Measurements from ENCODE around the gene IMMP2L. TPM values are rescaled to one million over a fixed set of nuclear protein-coding genes. Genes with fewer than 3 reads are reported as not detected.

IMMP2L gene
- total and polyA plus RNA-seq, 7 donors: 9.3 to 43.0 (median 19.2) TPM

GRCh38 chr7:111147708-111148533 is 414.4 kb downstream of the IMMP2L start:
- Histone ChIP-seq H3K36me3 (ENCODE audit: insufficient read depth in 1 of 2, low read depth in 1 of 2) (no peaks in the 10 kb centered on the region), H3K27ac (no peak overlapping the region), H3K4me3 (no peak overlapping the region), H3K27me3 (ENCODE audit: insufficient read depth in 3 of 3, low read length in 2 of 3) (no peaks in the 10 kb centered on the region), H3K9me3 (no peaks in the 10 kb centered on the region), H3K4me1 (peaks cover 18% of the 10 kb centered on the region)
- 94 to 95% (median 94%) methylated on average over 6 of the region's 6 CpGs for WGBS, 3 donors
- TF ChIP-seq CTCF (IDR thresholded peaks at IDR 0.05): no peak
- ATAC-seq: no peak
- DNase-seq: no peak
- intact Hi-C loops (cut with DNase I): no loop called here

- intact Hi-C loops (cut with DNase I): no loop called here
- ATAC-seq (no peak), DNase-seq (no peak)
- Histone ChIP-seq H3K4me3 (no peak overlapping the region), H3K27me3 (ENCODE audit: insufficient read depth in 3 of 3, low read length in 2 of 3) (no peaks in the 10 kb centered on the region), H3K4me1 (peaks cover 18% of the 10 kb centered on the region), H3K27ac (no peak overlapping the region), H3K9me3 (no peaks in the 10 kb centered on the region), H3K36me3 (ENCODE audit: insufficient read depth in 1 of 2, low read depth in 1 of 2) (no peaks in the 10 kb centered on the region)
- TF ChIP-seq CTCF (IDR thresholded peaks at IDR 0.05): no peak
Measured at GRCh38 chr7:111146136-111146535, 416.2 kb downstream of the IMMP2L start.

GRCh38 chr7:111145472-111145871 is 416.8 kb downstream of the IMMP2L start:
- TF ChIP-seq CTCF (IDR thresholded peaks at IDR 0.05): no peak
- no peaks in the 10 kb centered on the region for H3K27me3 ChIP-seq (ENCODE audit: insufficient read depth in 3 of 3, low read length in 2 of 3)
- H3K9me3 ChIP-seq: no peaks in the 10 kb centered on the region
- no peak overlapping the region for H3K4me3 ChIP-seq
- WGBS, 3 donors: 29 to 66% (median 36%) methylated on average over 2 of the region's 2 CpGs
- ATAC-seq (peak; percentile 51 to 96 (median 84)), DNase-seq (peak in 1 of 2 donors; percentile 51)
- peaks cover 18% of the 10 kb centered on the region for H3K4me1 ChIP-seq
- no peak overlapping the region for H3K27ac ChIP-seq
- H3K36me3 ChIP-seq (ENCODE audit: insufficient read depth in 1 of 2, low read depth in 1 of 2): no peaks in the 10 kb centered on the region
- intact Hi-C loops (cut with DNase I): no loop called here

GRCh38 chr7:111140091-111140865 is 422.0 kb downstream of the IMMP2L start:
- Histone ChIP-seq H3K4me3 (no peak overlapping the region), H3K27me3 (ENCODE audit: insufficient read depth in 3 of 3, low read length in 2 of 3) (no peaks in the 10 kb centered on the region), H3K27ac (no peak overlapping the region), H3K9me3 (no peaks in the 10 kb centered on the region), H3K4me1 (peaks cover 12% of the 10 kb centered on the region), H3K36me3 (ENCODE audit: insufficient read depth in 1 of 2, low read depth in 1 of 2) (no peaks in the 10 kb centered on the region)
- no peak for TF ChIP-seq CTCF (IDR thresholded peaks at IDR 0.05)
- ATAC-seq: no peak
- intact Hi-C loops (cut with DNase I): no loop called here
- WGBS, 3 donors: 76 to 83% (median 83%) methylated on average over 2 of the region's 2 CpGs
- no peak for DNase-seq

Measured in psoas muscle (tissue), 8 donors.